Fibroblast of pulmonary artery (primary cell): ENCODE results near the gene BARX1.

ENCODE experiments used
- DNase-seq: peaks from one replicate; pipeline ENCODE4 v3.0.0-alpha.2; 2010; ENCODE audit warnings: low read depth
- H3K4me3 ChIP-seq: replicated peaks from 2 replicates; pipeline ENCODE4 v1.5.1; 2011; ENCODE audit warnings: low read depth, mild to moderate bottlenecking, control low read depth, low read length, moderate library complexity
- CTCF ChIP-seq: IDR thresholded peaks from 2 replicates; pipeline ENCODE4 v1.5.1; 2011; ENCODE audit warnings: mild to moderate bottlenecking, control low read depth, low read length, inconsistent platforms; ENCODE audit errors: missing control alignments

Gene BARX1

GRCh38 chr9:93960971-93961841 is 6.1 kb upstream of the BARX1 start:
- no peak overlapping the region for H3K4me3 ChIP-seq
- no peak for TF ChIP-seq CTCF
- DNase-seq, result no peak

- no peak for TF ChIP-seq CTCF
- H3K4me3 ChIP-seq, result no peak overlapping the region
- DNase-seq, result no peak
Observed at GRCh38 chr9:93960221-93960970, 5.2 kb upstream of the BARX1 start.

- TF ChIP-seq CTCF, result no peak
- H3K4me3 ChIP-seq, result no peak overlapping the region
- DNase-seq, result no peak
Observed at GRCh38 chr9:93959739-93960154, 4.6 kb upstream of the BARX1 start.

GRCh38 chr9:93958819-93959682 is 3.9 kb upstream of the BARX1 start:
- peak; percentile 48 for DNase-seq
- H3K4me3 ChIP-seq, result no peak overlapping the region
- no peak for TF ChIP-seq CTCF

- no peak overlapping the region for H3K4me3 ChIP-seq
Observed at GRCh38 chr9:93958121-93958818, 3.1 kb upstream of the BARX1 start.

More at GRCh38 chr9:93958121-93958818, 3.1 kb upstream of the BARX1 start:
- no peak for DNase-seq
- no peak for TF ChIP-seq CTCF
